NCI-H345 treated with DMSO at 0.1 percent for 48 hours (cell line): ENCODE data around the gene ADAMTS4.
A peak's percentile ranks its signal among the peaks of the same experiment; 100 is the strongest.

Experiments used
- DNase-seq: peaks from one replicate; lab custom pipeline; 2025; ENCODE audit not compliant: unreplicated experiment; lab: John Stamatoyannopoulos, UW

Gene ADAMTS4

GRCh38 chr1:161219078-161219892 lies 20.4 kb upstream of the ADAMTS4 start:
- no peak for DNase-seq

- DNase-seq, result no peak
Observed at GRCh38 chr1:161218301-161219077, 19.6 kb upstream of the ADAMTS4 start.

- no peak for DNase-seq
Observed at GRCh38 chr1:161217831-161218230, 19.0 kb upstream of the ADAMTS4 start.

GRCh38 chr1:161216945-161217712 lies 18.3 kb upstream of the ADAMTS4 start:
- DNase-seq, result no peak

- DNase-seq, result no peak
Observed at GRCh38 chr1:161215076-161215475, 16.2 kb upstream of the ADAMTS4 start, which contains the start of gene FCER1G. Gene FCER1G (plus strand): TSS chr1:161215295. CDS start chr1:161215322, 27 bp downstream.

GRCh38 chr1:161214369-161214768 lies 15.5 kb upstream of the ADAMTS4 start:
- DNase-seq, result no peak

- peak; percentile 41 for DNase-seq
Observed at GRCh38 chr1:161209790-161210409, 11.0 kb upstream of the ADAMTS4 start.

GRCh38 chr1:161207173-161207572 lies 8.3 kb upstream of the ADAMTS4 start:
- DNase-seq, result no peak

- no peak for DNase-seq
Observed at GRCh38 chr1:161206411-161207140, 7.7 kb upstream of the ADAMTS4 start.

- peak; percentile 98 for DNase-seq
Observed at GRCh38 chr1:161201836-161202712, 3.2 kb upstream of the ADAMTS4 start, which contains the start of gene NDUFS2. Gene NDUFS2 (plus strand): TSS chr1:161202367. CDS start chr1:161202386, 19 bp downstream.

- no peak for DNase-seq
Observed at GRCh38 chr1:161200992-161201835, 2.4 kb upstream of the ADAMTS4 start.

GRCh38 chr1:161200421-161200991 lies 1.7 kb upstream of the ADAMTS4 start:
- DNase-seq, result no peak

GRCh38 chr1:161199506-161200139 lies 769 bp upstream of the ADAMTS4 start:
- DNase-seq, result no peak

- no peak for DNase-seq
Observed at GRCh38 chr1:161198194-161198896, 509 bp downstream of the ADAMTS4 start.

- no peak for DNase-seq
Observed at GRCh38 chr1:161197560-161198193, 1.2 kb downstream of the ADAMTS4 start.
